Measurements from ENCODE around the gene RP9. TPM values are rescaled to one million over a fixed set of nuclear protein-coding genes. Genes with fewer than 3 reads are reported as not detected.

RP9 gene
- total RNA-seq, 1 donor from 2014 or later = 29.6 TPM

Other genes starting within 250 kb of the RP9 start
- gene KBTBD2, start 217.6 kb downstream of the RP9 start, total RNA-seq = 35.2 and 39.7 TPM in 2 replicates
- 0.51 and 0.69 TPM in 2 replicates for gene FKBP9, start 152.0 kb downstream of the RP9 start, total RNA-seq
- 37.1 and 40.7 TPM in 2 replicates for gene NT5C3A, start 46.6 kb downstream of the RP9 start, total RNA-seq
- gene BBS9, start 20.2 kb upstream of the RP9 start, total RNA-seq = 18.3 and 18.6 TPM in 2 replicates

Measured in activated B cell treated with CpG ODN at 0.5 μM for 24 hours (primary cell).